Testis (tissue), 3 donors: ENCODE results near the gene SH2D1B. TPM values are rescaled to one million over a fixed set of nuclear protein-coding genes. Genes with fewer than 3 reads are reported as not detected.
"Not testable (repeated sequence)": the region's sequence is repeated elsewhere in the genome, so short reads cannot be mapped to it uniquely, and the experiment has no call there.

Source experiments
- DNase-seq: peaks from one replicate; pipeline ENCODE4 v3.0.0-alpha.2; 2019
- H3K27ac ChIP-seq, 2 donors: fragments of 200-600 bp; sonication (generic); one replicate each; pipeline ENCODE4 v1.5.1; 2019
- H3K27me3 ChIP-seq: fragments of 200-600 bp; sonication (generic); one replicate; pipeline ENCODE4 v1.5.1; 2019
- H3K36me3 ChIP-seq: fragments of 200-600 bp; sonication (generic); one replicate; pipeline ENCODE4 v1.5.1; 2017; ENCODE audit warnings: low read depth; ENCODE audit errors: missing control alignments
- H3K4me1 ChIP-seq: fragments of 200-600 bp; sonication (generic); one replicate; pipeline ENCODE4 v1.5.1; 2019
- H3K4me3 ChIP-seq, 2 donors: fragments of 200-600 bp; sonication (generic); one replicate each; pipeline ENCODE4 v1.5.1; 2017 to 2019
- H3K9me3 ChIP-seq: fragments of 200-600 bp; sonication (generic); one replicate; pipeline ENCODE4 v1.5.1; 2017
- CTCF ChIP-seq, 3 experiments: fragments of 450-650 bp in 2 of 3; fragments of 200-600 bp in 1 of 3; sonication (generic) in 1 of 3; IDR thresholded peaks; one replicate each; pipeline ENCODE4 v1.5.1; 2016 to 2019; ENCODE audit warnings: antibody characterized with exemption in 3 of 3, mild to moderate bottlenecking in 2 of 3, moderate library complexity in 1 of 3
- POLR2A ChIP-seq: fragments of 450-650 bp; IDR thresholded peaks from one replicate; pipeline ENCODE4 v1.6.1; 2017; ENCODE audit warnings: antibody characterized with exemption, mild to moderate bottlenecking, moderate library complexity
- WGBS, 2 donors: methylation state at CpG; one replicate each; pipeline ENCODE4 v1.1.5; 2018; 5-methylcytosine and 5-hydroxymethylcytosine counted together
- intact Hi-C: fragments of 100-400 bp; cut with DNase I; formaldehyde crosslinking; loops from one replicate; pipeline ENCODE4 v1.15.1; 2023; ENCODE audit warnings: low total_unique reads
- polyA plus RNA-seq: library from polyadenylated mRNA; stranded (reverse); fragments of 350-450 nt; fragmentation: Illumina TruSeq; extraction: RNeasy Lipid Tissue Mini Kit (QIAGEN cat#74804); gene quantifications from one replicate; pipeline ENCODE4 v1.2.3, GENCODE V29; 2014; ENCODE audit warnings: low read depth, low replicate concordance; ENCODE audit not compliant: insufficient read depth
- total RNA-seq, 2 donors: library from RNA; depleted of rRNA; stranded (reverse); fragments of >200 nt; gene quantifications; one replicate each; pipeline ENCODE4 v1.2.3, GENCODE V29; 2016

The SH2D1B gene
- total and polyA plus RNA-seq, 3 donors from 2014 or later: 0.59 to 1.3 (median 0.62) TPM

GRCh38 chr1:162420120-162420519 is 8.2 kb upstream of the SH2D1B start:
- Histone ChIP-seq H3K27ac (no peak overlapping the region), H3K27me3 (no peaks in the 10 kb centered on the region), H3K9me3 (no peaks in the 10 kb centered on the region), H3K4me1 (no peaks in the 10 kb centered on the region), H3K4me3 (no peak overlapping the region), H3K36me3 (no peaks in the 10 kb centered on the region)
- DNase-seq: no peak
- intact Hi-C loops: no loop called here
- 82 to 95% methylated on average over 3 of the region's 3 CpGs for WGBS, 2 donors
- TF ChIP-seq POLR2A: no peak
- no peak for TF ChIP-seq CTCF (IDR thresholded peaks at IDR 0.05)

GRCh38 chr1:162419450-162419931 is 7.6 kb upstream of the SH2D1B start:
- H3K4me3 ChIP-seq, H3K27me3 ChIP-seq, H3K27ac ChIP-seq, H3K36me3 ChIP-seq, DNase-seq, H3K4me1 ChIP-seq, H3K9me3 ChIP-seq, intact Hi-C loops: not testable (repeated sequence)
- WGBS, 2 donors: 68 to 77% methylated on average over 9 of the region's 9 CpGs

GRCh38 chr1:162418584-162418983 is 6.6 kb upstream of the SH2D1B start:
- H3K9me3 ChIP-seq, H3K27me3 ChIP-seq, DNase-seq, H3K4me3 ChIP-seq, intact Hi-C loops, H3K36me3 ChIP-seq, H3K4me1 ChIP-seq, H3K27ac ChIP-seq: not testable (repeated sequence)
- WGBS, 2 donors: 87 to 88% methylated on average over 7 of the region's 7 CpGs

- no peak for DNase-seq
- Histone ChIP-seq H3K36me3 (no peaks in the 10 kb centered on the region), H3K4me3 (no peak overlapping the region), H3K27ac (no peak overlapping the region), H3K9me3 (no peaks in the 10 kb centered on the region), H3K4me1 (no peaks in the 10 kb centered on the region), H3K27me3 (no peaks in the 10 kb centered on the region)
- WGBS, 2 donors: 79 to 92% methylated on average over 7 of the region's 7 CpGs
- TF ChIP-seq POLR2A: no peak
- no peak for TF ChIP-seq CTCF (IDR thresholded peaks at IDR 0.05)
- intact Hi-C loops: no loop called here
These were observed 5.7 kb upstream of the SH2D1B start for GRCh38 chr1:162417650-162418049.

GRCh38 chr1:162416909-162417308 is 5.0 kb upstream of the SH2D1B start:
- Histone ChIP-seq H3K36me3 (no peaks in the 10 kb centered on the region), H3K27me3 (no peaks in the 10 kb centered on the region), H3K27ac (no peak overlapping the region), H3K4me1 (no peaks in the 10 kb centered on the region), H3K9me3 (no peaks in the 10 kb centered on the region), H3K4me3 (no peak overlapping the region)
- TF ChIP-seq CTCF (IDR thresholded peaks at IDR 0.05) (no peak), POLR2A (no peak)
- intact Hi-C loops: no loop called here
- 63 to 77% methylated on average over 2 of the region's 2 CpGs for WGBS, 2 donors
- DNase-seq: no peak

GRCh38 chr1:162416215-162416614 is 4.3 kb upstream of the SH2D1B start:
- no peak for TF ChIP-seq CTCF (IDR thresholded peaks at IDR 0.05)
- TF ChIP-seq POLR2A: no peak
- no peaks in the 10 kb centered on the region for H3K27me3 ChIP-seq
- no peak overlapping the region for H3K27ac ChIP-seq
- intact Hi-C loops: no loop called here
- no peaks in the 10 kb centered on the region for H3K4me1 ChIP-seq
- no peaks in the 10 kb centered on the region for H3K9me3 ChIP-seq
- H3K36me3 ChIP-seq: no peaks in the 10 kb centered on the region
- H3K4me3 ChIP-seq: no peak overlapping the region
- no peak for DNase-seq
